HG02870 (cell line): Measurements from ENCODE around the gene KRTAP10-3.
"Not testable (repeated sequence)": the region's sequence is repeated elsewhere in the genome, so short reads cannot be mapped to it uniquely, and the experiment has no call there.

ENCODE experiments used
- ATAC-seq: cut with Tn5 transposase; IDR thresholded peaks from one replicate; pipeline ENCODE4 v1.9.1; 2021; ENCODE audit warnings: mild to moderate bottlenecking, moderate library complexity; ENCODE audit not compliant: unreplicated experiment

The KRTAP10-3 gene

DNA sequence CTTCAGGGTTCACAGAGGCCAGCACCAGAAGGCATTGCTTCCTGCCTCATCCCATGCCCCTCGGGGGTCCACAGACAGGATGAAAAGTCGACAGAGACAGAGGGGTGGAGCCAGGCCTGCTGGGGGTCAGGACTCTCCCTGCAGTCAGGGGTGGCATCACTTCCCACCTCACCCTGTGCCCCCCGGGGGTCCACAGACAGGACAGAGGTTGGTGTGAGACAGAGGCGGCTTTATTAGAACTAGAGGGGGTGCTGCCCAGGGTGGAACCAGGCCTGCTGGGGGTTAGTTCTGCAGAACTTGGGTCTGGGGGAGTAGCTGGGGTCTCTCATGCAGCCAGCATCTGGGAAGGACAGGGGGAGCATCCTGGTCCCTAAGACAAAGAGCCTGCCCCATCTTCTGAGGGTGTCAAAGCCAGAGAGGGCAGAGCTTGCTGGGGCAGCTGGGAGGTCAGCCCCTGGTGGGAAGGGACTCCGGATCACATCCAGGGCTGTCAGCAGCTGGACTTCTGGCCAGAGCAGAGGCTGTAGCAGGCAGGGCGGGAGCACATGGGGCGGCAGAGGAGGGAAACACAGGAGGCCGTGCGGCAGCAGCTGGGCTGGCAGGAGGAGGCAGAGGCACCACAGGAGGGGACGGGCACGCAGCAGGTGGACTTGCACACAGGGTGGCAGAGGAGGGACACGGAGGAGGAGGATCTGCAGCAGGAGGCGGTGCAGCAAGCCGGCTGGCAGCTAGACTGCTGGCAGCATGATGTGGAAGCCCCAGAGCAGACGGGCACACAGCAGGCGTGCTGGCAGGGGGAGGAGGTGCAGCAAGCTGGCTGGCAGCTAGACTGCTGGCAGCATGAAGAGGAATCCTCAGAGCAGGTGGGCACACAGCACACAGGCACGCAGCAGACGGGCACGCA lies 32.6 kb upstream of the KRTAP10-3 start:
- ATAC-seq: not testable (repeated sequence)

DNA sequence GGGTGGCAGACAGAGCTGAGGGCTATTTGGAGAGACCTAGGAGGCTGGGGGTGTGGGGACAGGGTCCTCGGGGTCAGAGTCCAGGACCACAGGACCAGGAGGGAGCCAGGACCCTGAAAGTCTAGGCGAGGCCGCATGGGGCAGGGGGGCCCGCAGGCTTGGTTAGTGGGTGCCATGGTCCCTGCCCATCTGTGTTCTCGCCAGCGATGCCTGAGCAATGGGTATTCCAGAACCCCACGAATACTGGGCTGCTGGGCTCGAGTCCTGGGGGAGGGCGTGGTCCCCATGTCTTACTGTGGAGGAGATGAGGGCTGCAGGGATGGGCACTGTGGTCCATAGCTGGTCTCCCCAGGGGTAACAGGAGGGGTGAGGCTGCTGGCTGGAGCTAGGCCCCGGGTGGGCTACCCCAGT lies 31.7 kb upstream of the KRTAP10-3 start:
- ATAC-seq: no peak

DNA sequence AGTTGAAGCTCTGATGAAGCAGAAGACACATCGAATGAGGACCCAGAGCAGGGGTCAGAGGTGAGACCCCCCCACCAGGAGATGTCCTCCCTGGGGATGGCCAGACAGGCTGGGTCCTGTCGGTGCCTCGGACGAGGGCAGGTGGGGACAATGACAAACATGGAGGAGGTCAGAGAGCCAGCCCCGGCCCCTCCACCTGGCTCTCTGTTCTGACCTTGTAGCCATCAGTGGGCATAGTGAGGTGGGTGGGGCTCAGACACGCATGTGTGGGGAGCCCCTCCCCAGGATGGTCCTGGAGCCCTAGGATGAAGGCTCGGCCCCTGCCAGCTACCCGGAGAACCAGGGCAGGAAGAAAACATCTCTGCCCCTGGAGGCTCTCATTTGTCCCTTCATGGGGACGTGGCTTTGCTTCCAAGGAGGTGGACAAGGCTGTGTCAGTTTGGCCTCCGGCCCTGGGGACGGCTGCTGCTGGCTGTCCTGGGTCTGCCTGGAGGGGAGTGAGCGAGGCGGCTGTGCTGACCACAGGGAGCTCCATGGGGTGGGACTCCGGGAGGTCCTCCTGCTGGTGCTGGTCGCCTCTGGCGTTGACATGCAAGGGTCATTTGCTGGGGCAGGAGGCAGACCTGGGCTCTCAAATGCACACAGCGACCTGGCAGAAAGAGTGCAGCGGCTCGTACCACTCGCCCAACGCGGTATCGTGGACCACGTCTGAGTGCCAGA lies 31.2 kb upstream of the KRTAP10-3 start:
- no peak for ATAC-seq

DNA sequence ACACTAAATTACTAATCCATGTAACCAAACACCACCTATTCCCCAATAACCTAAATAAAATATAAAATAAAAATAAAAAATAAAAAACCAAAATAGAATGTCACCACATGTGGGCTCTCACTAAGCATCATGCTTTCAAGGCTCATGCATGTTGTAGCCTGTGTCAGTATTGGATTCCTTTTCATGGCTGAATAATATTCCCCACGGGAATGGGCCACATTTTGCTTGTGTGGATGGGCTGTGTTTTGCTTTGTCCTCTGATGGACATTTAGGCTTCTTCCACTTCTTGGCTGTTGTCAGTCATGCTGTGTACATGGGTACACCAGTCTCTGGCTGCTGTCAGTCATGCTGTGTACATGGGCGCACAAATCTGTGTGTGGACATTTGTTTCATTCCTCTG lies 30.5 kb upstream of the KRTAP10-3 start:
- no peak for ATAC-seq

DNA sequence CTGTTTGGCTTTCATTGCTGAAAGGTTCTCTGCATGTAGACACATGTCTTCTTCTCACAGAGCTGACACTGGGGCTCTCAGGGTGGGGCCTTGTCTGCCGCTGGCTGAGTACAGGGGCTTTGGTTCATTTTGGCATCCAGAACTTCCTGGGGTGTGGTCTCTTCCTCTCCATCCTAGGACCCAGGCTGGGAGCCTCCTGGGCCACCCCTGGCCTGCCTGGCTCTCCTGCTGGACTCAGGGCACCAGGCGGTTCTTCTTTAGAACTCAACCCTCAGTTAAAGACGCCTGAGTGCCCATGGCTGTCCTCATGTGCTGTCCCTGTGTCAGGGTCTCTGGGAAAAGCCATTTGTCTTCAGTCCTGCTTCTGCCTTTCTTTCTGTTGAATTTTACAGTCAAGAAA lies 27.3 kb upstream of the KRTAP10-3 start:
- no peak for ATAC-seq

DNA sequence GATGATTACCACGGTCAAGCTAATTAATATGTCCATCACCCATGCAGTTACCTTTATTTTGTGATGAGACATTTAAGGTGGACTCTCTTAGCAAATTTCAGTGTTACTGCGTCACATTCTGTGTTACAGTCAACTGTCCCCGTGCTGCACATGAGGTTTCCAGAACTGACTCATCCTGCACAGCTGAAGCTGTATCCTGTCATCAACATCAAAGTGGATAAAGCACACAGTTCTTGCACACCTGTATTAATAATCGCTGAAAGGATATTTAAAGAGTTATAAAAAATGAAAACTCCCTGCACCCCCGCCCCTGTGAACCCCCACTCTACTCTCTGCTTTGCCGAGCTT lies 25.2 kb upstream of the KRTAP10-3 start:
- no peak for ATAC-seq

DNA sequence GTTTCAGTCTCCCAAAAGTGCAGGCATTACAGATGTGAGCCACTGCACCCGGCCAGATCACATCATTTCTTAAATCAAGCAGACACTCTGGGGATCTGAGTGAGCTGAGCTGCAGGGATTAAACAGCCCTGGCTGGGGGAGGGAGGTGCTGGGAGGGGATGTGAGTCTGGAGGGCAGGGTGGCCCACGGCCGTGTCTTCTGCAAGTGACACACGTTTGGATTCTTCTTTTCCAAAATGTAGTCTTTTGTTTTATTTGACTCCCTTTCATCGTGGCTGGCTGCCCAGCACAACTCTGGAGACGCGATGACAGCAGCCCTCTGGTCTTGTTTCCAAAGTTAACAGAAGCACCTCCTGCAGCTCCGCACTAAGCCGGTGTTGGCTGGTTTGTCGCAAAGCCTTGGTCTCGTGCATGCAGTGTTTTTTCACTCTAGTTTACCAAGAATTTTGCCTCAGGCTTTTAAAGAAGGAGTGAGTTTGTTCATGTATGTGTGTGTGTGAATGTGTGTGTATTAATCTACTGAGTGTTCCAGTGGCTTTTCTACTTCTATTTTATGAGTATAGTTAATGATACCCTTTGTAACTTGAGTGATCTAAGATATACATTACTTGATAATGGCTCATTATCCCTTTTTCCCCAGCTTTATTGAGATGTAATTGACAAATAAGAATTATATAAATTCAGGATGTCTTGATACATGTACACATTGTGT lies 24.6 kb upstream of the KRTAP10-3 start:
- no peak for ATAC-seq

DNA sequence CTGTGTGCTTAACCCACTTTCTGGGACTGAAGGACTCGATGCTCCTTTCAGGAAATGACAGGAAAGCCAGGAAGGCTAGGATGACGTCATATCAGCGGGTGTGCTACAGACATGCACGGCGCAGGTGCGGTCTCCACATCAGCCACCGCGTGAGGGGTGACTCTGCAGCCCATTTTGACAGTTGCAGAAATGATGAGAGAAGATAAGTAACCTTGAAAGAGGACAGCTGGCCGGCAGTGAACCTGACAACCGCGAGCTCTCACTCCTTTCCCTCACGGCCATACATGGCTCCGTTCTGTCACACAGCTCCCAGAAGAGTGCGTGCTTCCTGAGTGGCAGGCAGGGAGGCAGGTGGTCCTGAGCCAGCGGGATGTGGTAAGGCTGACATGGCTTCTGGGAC lies 23.5 kb upstream of the KRTAP10-3 start:
- ATAC-seq: no peak

DNA sequence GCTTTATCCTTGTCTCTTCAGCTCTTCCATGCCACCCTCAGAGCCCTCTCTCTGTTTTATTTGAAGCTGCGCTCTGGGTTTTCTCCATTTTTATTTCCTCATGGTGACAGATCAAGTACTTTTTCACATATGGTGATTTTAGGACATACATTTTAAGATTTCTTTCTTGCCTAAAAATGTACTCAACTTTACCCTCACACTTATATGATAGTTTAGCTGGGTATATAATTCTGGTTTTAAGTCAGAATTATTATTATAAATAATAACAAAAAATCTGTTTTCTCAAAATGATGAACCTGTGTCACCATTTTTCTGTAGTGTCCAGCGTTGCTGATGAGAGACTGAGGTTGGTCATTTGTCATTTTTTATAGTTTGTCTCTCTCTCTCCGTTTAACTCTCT lies 22.6 kb upstream of the KRTAP10-3 start:
- ATAC-seq: no peak

DNA sequence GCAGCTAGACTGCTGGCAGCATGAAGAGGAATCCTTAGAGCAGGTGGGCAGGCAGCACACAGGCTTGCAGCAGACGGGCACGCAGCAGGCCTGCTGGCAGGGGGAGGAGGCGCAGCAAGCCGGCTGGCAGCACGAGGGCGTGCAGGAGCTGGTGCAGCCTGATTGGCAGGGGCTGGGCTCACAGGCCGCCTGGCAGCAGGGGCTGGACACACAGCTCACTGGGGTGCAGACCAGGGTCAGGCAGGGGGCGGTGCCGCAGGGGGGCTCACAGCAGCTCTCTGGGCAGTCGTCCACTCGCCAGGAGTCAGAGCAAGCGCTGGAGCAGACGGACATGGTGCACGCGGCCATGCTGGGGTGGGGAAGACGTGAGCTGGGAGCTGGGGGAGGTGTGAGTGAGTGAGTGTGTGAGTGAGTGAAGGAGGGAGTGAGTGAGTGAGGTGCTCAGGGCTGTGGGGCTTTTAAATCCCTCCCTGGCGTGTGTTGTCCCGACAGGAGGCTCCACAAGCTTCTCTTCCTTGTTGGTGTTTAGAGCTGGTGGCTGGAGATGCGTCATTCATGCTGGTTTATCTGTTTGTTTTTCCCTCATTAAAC lies 21.7 kb upstream of the KRTAP10-3 start, which contains the start of gene KRTAP10-5:
Gene KRTAP10-5 (minus strand): TSS at position 374 of the 591 bp plus-strand sequence. CDS start 26 bp downstream, at position 348.
- ATAC-seq: not testable (repeated sequence)

DNA sequence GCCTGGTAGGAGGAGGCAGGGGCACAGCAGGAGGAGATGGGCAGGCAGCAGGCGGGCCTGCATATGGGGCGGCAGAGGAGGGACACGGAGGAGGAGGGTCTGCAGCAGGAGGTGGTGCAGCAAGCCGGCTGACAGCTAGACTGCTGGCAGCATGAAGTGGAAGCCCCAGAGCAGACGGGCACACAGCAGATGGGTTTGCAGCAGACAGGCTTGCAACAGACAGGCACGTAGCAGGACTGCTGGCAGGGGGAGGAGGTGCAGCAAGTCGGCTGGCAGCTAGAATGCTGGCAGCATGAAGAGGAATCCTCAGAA lies 21.2 kb upstream of the KRTAP10-3 start:
- no peak for ATAC-seq

DNA sequence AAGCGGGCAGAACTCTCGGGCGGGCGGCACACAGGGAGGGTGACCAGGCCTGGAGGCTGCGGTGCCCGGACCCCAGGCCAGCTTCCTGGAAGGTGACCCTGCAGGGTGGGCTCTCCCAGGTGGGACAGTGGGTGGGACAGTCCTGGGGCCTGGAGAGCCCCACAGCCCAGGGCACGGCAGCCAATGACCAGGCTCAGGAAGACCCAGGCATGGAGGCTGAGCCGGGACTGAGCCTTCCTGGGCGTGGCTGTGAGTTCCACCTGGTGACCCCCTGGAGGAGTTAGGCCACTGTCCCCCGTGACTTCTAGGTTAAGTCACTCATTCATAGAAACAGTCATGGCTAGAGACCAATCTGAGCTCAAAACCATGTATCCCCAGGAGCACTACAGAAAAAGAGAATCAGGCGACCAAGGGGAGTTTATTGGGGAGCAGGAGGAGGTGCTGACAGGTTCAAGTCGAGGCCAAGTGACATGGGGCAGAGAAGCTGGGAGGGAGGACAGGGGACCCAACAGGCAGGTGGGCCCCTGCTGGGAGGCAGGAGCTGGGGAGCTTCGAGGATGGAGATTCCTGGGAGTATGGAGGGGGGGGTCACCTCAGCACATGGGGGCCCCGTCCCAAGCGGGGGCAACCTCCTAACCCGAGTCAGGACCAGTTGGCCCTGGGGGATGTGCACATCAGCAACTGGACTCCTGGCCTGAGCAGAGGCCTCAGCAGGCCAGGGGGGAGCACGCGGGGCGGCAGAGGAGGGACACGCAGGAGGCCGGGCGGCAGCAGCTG lies 20.6 kb upstream of the KRTAP10-3 start:
- ATAC-seq: no peak

DNA sequence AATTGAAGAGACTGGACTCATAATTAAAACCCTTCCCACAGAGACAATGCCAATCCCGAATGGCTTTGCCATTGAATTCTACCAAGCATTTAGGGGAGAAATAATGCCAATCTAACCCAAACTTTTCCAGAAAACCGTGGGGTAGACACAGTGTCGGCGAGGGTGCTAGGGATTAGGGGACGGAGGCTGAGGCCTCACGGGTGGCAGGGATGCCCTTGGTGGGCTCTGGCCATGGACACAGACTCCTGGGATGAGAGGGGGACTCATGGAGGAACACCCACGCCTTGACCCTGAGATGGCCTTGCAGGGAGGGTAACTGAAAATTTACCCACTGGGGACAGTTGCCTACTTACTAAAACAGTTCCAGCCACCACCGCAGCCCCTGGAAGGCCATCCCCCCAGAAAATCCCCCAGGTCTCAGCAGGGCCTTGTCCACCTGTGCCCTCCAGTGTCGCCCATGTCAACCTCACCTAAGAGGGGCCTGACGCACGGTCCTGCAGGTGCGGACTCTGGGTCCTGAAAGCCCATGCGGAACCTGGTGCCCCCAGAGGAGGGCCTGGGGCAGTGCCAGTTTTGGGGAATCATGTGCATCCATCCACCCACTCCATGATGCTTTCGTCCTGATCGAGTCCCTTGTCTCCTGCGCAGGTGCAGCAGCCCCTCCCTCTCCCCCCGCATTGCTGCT lies 19.9 kb upstream of the KRTAP10-3 start:
- no peak for ATAC-seq

DNA sequence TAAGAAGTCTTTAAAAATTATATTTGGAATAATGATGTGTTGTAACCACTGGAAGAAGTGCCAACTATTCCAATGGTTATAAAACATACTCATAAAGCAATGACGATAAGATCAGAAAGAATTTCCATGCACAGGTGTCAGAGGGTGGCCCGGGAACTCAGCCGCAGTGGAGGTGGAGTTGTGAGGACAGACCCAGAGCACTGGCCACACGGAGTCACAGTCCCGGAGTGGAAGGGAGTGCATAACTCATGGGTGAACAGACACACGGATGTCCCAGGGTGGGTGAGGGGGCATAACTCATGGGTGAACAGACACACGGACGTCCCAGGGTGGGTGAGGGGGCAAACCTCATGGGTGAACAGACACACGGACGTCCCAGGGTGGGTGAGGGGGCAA lies 17.4 kb upstream of the KRTAP10-3 start:
- no peak for ATAC-seq

DNA sequence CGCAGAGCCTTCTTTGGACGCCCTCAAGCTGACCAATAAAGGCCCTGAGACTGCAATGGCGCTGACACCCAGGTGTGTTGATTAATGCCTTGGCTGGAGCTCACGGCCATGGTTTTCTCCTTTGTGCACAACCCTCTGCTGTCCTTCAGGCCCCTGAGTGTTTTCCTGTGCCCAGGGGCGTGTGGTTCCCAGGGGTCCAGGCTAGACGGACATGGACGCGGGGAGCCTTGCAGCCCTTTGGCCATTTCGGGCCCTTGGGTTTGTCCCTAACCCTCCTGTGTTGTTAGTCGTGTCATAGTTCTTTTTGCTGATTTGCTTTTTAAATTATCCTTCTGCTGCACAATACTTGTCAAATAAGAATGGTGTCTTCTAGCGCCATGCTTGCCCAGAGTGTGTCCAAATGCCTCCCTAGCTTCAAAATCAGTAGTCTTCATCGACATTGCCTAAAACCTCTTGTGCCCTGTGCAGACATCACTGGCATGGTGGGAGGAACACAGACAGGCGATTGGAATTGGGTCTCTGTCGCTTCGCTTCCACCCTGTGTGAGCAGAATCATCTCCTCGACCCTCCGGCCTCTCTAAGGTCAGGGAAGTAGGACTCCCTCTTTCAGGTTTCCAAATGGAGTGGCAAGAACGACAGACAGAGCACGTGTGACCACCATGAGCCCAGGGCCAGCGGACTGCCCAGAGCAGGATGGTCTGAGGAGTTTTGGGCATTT lies 16.9 kb upstream of the KRTAP10-3 start:
- no peak for ATAC-seq

DNA sequence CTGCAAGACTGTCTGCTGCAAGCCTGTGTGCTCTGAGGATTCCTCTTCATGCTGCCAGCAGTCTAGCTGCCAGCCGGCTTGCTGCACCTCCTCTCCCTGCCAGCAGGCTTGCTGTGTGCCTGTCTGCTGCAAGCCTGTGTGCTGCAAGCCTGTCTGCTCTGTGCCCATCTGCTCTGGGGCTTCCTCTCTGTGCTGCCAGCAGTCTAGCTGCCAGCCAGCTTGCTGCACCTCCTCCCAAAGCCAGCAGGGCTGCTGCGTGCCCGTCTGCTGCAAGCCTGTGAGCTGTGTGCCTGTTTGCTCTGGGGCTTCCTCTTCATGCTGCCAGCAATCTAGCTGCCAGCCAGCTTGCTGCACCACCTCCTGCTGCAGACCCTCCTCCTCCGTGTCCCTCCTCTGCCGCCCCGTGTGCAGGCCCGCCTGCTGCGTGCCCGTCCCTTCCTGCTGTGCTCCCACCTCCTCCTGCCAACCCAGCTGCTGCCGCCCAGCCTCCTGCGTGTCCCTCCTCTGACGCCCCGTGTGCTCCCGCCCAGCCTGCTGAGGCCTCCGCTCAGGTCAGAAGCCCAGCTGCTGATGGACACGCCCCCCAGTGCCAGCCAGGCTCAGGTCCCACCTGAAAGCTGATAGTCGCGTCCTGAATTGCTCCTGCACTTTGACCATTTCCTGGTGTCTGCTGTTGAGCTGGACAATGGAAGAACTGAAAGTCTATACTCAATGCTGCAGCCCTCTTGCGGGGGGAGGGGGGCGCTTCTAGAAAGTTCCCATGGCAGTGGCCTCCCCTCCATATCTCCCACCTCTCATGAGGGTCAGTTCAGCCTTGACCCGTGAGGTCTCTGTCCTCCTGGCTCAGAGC lies 16.1 kb upstream of the KRTAP10-3 start:
- no peak for ATAC-seq

DNA sequence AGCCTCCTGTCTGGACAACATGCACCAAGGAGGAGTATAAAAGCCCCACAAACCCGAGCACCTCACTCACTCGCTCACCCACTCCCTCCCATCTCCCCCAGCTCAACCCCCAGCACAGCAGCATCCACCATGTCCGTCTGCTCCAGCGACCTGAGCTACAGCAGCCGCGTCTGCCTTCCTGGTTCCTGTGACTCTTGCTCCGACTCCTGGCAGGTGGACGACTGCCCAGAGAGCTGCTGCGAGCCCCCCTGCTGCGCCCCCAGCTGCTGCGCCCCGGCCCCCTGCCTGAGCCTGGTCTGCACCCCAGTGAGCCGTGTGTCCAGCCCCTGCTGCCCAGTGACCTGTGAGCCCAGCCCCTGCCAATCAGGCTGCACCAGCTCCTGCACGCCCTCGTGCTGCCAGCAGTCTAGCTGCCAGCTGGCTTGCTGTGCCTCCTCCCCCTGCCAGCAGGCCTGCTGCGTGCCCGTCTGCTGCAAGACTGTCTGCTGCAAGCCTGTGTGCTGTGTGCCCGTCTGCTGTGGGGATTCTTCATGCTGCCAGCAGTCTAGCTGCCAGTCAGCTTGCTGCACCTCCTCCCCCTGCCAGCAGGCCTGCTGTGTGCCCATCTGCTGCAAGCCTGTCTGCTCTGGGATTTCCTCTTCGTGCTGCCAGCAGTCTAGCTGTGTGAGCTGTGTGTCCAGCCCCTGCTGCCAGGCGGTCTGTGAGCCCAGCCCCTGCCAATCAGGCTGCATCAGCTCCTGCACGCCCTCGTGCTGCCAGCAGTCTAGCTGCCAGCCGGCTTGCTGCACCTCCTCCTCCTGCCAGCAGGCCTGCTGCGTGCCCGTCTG lies 15.2 kb upstream of the KRTAP10-3 start, which contains the start of gene KRTAP10-4:
Gene KRTAP10-4 (plus strand): TSS at position 100 of the 827 bp plus-strand sequence. CDS start 30 bp downstream, at position 130.
- ATAC-seq: not testable (repeated sequence)
